Panc1 (cell line): ENCODE data around the gene CCDC86.

Experiments
- CTCF ChIP-seq: fragments of 450-650 bp; IDR thresholded peaks from 2 replicates; pipeline ENCODE4 v1.5.1; 2017; ENCODE audit warnings: mild to moderate bottlenecking
- POLR2AphosphoS5 ChIP-seq: IDR thresholded peaks from 2 replicates; pipeline ENCODE4 v1.6.1; 2012; ENCODE audit warnings: mild to moderate bottlenecking, low read depth, low read length, moderate library complexity

DNA sequence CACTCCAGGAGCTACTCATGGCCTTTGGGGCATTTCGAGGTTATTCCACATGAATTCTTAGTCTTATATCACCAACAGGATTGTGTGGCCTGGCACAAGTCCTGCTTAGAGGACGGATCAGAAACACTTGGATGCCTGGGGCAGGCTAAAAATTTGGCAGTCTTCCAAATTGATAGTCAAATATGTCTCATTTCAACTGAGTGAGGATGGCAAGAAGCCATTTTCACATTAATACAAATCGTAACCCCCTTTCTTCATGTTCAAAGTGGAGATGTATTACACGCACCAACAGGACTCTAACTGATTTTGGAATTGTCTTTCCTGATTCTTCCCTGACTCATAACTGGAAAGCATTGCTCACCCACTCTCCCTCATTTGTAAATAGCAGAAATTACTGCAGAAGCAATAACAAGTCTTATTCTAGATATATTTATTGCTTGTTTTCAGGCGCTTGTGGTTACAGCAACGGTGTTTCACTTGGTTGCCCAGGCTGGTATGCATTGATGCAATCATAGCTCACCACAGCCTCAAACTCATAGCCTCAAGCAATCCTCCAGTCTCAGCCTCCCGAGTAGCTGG lies 10.3 kb upstream of the CCDC86 start:
- TF ChIP-seq CTCF (no peak), POLR2AphosphoS5 (no peak)
